Measurements from ENCODE around the gene AGO3.

AGO3 gene

DNA sequence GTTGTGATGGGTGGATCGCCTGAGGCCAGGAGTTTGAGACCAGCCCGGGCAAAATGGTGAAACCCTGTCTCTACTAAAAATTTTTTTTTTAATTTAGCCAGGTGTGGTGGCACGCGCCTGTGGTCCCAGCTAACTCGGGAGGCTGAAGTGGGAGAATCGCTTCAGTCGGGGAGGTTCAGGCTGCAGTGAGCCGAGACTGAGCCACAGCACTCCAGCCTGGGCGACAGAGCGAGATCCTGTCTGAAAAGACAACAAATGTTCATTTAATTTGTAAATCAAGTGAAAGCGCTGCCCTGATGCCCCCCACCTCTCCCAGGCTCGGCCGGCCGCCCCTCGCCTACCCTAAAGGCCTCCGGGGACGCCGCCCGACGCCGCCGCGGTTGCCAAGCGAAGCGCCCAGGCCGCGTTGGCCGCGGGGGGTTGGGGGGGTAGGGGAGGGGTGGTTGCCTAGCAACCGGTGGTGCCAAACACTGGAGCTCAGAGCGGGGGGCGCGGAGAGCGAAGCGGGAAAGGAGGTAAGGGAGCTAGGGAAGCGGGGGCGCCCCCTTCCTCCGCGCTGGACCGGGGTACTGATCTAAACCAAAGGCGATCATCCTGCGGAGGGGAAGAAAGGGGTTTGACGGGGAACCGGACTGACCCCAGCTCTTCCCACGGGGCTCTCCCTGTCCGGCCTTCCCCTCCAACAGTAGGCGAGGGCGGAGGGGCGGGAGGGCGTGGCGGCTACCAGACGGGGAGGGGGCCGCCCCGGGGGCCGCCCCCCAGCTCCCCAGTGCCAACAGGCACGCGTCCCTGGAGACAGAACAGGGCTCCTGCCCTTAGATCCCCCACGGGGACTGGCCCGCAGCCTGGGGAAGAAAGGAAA lies 153.0 kb downstream of the AGO3 start, which contains the start of gene TEKT2:
TSS of gene TEKT2 (plus strand) at position 460 of the 862 bp plus-strand sequence. CDS start 828 bp downstream, outside the sequence.
- DNase-seq (ENCODE audit: low spot score), result no peak

DNA sequence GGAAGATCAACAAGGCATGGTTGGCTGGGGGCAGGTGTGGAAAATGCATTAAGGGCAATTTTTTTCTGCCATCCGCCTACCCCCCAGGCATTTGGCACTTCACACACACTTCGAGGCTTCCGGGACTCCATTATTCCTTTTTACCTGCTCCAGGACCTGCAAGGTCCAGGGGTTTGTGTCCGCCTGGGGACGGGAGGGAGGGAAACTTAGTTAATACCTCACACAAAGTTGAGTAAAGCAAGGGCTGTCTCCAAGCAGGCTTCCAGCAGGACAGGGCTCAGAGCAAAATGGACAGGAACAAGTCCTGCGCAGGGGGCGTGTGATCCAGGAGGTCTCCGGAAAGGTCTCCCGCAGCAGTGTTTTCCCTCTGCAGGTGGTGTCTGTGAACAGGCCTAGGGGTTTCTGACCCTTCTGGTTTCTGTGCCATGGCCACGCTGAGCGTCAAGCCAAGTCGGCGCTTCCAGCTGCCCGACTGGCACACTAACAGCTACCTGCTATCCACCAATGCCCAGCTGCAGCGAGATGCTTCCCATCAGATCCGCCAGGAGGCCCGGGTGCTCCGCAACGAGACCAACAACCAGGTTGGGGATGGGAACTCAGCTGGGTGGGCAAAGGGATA lies 153.7 kb downstream of the AGO3 start:
- no peak for DNase-seq (ENCODE audit: low spot score)

DNA sequence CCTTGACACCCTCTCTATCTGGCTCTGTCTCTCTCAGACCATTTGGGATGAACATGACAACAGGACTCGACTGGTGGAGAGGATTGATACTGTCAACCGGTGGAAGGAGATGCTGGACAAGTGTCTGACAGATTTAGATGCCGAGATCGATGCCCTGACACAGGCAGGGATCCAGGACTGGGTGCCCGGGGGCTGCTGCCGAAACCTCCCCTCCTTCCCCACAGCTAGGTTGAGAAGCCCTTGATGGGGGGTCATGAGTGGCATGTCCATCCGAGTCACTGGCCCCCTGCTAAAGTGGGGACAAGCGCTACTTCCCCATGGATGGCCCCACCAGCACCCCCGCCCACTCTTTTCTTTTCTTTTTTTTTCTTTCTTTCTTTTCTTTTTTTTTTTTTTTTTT lies 154.2 kb downstream of the AGO3 start:
- no peak for DNase-seq (ENCODE audit: low spot score)

DNA sequence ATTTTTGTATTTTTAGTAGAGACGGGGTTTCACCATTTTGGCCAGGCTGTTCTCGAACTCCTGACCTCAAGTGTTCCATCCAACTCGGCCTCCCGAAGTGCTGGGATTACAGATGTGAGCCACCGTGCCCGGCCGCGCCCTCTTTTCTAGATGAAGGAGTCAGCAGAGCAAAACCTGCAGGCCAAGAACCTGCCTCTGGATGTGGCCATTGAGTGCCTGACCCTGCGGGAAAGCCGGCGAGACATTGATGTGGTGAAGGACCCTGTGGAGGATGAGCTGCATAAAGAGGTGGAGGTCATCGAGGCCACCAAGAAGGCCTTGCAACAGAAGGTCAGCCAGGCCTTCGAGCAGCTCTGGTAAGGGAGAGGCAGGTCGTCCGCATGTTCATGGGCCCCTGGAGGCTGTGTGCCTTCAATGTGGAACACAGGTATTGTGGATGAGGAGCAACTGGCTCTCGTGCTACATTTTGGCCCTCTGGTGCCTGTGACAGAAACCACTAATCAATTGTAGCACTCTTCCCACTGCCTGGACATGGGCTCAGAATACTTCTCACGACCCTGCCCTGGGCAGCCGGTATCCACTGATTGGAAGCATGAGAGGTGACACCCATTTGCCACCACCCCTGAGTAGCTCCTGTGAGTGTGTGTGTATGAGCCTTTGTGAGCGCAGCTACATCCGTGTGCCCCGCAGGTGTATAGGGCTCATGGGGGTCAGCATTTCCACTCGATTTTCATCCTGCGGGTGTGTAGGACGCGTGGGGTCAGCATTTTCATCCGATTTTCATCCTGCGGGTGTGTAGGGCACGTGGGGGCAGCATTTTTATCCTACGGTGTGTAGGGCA lies 155.0 kb downstream of the AGO3 start:
- DNase-seq (ENCODE audit: low spot score), result no peak

DNA sequence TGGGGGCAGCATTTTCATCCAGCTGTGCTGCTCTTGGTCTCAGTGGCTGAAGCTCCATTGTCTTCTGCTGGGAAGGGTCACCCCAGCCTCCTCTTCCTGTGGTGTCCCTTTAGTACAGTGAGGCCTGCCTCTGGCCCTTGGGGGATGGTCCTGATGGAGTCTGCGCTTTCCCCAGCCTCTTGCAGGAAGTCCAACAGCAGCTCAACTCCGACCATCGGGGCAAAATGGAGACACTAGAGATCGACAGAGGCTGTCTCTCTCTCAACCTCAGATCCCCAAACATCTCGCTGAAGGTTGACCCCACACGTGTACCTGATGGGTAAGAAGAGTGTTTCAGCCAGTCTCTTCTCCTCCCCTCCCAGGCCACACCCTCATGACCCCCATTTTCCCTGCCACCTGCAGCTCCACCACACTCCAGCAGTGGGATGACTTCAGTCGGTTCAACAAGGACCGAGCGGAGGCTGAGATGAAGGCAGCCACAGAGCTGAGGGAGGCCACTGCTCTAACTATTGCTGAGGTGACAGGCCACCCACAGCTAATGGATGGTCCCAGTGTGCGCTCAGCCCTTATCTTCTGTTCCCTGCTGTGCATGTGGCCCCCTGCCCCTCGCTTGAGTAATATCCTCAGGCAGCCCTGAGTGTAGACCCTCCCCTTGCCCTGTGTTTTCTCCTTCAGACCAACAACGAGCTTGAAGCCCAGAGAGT lies 155.8 kb downstream of the AGO3 start:
- no peak for DNase-seq (ENCODE audit: low spot score)

DNA sequence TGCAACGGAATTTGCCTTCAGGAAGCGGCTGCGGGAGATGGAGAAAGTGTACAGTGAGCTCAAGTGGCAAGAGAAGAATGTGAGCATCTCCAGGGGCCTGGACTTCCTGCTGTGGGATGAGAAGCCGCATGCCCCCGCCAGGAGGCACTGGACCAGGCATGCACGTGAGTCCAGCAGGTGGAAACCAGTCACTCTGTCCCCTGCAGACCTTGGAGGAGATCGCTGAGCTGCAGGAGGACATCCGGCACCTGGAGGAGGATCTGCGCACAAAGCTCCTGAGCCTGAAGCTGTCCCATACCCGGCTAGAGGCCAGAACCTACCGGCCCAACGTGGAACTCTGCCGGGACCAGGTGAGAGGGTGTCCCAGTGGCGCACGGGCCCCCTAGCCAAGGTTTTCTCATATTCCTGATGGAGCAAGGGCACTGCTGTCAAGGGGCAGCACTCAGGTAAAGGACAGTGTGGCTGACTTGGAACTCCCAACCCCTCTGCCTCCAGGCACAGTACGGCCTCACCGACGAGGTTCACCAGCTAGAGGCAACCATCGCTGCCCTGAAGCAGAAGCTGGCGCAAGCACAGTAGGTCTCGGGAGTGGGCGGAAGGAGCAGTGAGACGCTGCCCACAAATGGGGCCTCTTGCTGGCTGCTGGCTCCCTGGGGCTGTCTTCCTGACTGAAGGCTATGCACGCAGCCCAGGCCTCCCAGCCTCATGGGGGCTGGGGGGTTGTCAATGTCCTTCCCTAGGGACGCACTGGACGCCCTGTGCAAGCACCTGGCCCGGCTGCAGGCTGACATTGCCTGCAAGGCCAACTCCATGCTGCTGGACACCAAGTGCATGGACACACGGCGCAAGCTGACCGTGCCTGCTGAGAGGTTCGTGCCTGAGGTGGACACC lies 156.6 kb downstream of the AGO3 start:
- DNase-seq (ENCODE audit: low spot score), result no peak

DNA sequence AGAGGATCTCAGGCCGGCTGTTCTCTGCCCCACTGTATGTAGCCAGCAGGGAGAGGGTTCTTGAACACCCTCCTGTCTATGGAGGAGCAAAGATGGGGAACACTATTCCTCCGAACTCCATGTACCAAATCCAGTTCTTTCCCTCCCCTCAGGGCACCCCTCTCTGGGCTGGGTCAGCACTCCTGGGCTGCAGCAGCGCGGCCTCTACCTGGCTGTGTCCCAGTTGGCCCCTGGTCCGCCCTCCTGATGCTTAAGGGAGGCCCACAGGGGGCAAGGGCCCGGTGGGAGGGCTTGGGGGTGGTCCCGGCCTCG lies 157.3 kb downstream of the AGO3 start:
- DNase-seq (ENCODE audit: low spot score), result no peak

DNA sequence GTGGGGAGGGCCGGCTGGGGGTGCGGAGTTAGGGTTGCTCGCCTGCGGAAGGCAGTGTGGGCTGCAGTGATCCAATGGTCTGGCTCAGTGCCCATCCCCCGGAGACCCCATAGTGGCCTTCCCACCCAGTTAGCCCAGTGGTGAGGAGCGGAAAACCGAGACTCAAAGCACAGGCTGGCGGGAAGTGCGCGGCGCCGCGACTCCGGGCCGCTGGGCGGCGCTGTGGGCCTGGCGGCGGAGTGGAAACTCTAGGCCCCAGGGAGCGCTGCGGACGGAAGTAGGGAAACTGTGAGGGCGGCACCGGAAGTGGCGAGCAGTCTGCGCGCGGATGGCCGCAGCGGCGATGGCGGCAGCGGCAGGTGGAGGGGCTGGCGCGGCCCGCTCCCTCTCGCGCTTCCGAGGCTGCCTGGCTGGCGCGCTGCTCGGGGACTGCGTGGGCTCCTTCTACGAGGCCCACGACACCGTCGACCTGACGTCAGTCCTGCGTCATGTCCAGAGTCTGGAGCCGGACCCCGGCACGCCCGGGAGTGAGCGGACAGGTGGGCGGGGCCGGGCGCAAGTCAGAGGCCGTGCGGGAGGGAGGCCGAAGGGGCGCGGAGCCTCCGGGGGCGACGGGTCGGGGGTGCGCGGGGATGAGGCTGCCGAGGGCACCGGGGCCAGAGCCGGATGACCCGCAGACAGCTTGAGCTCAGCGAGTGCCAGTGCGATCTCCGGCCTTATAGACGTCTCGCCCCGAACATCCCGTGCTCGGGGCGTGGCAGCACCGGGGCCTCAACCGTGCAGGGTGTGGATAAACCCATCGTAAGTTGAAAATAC lies 157.9 kb downstream of the AGO3 start, which contains the start of gene ADPRS:
TSS of gene ADPRS (plus strand) at position 316 of the 816 bp plus-strand sequence. CDS start at position 329, 13 bp downstream.
- peak; percentile 85 for DNase-seq (ENCODE audit: low spot score)

DNA sequence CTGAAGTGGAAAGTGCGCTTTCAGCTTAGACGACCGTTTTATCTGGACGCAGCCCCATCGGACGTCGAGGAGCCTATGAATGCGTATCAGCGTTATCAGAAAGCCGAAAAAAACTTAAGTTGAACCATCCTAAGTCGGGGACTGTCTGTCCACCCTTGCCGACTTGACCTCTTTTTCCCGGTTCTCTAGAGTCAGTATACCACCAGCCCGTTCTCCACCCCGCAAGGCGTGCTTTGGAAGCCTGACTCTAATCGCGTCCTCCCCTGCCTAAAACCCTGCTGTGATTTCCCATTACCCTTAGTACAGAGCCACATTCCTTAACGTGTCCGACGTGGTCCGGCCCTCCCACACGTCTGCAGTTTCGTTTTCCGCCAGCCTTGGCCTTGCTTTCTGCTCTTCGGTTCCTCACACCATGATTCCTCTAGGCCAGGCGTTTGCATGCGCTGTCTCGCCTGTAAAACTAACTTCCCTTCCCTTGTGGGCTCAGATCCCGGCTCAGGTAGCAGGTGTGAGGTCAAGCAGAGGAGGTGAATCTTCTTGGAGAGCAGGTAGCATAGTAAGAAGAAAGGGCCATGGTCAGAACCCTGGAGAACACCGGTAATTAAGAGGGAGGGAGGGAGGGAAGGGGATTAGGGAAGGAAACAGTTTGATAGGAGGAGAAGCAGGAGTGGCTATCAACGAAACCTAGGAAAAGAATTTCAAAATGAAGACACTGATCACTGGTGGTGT lies 158.7 kb downstream of the AGO3 start:
- no peak for DNase-seq (ENCODE audit: low spot score)

DNA sequence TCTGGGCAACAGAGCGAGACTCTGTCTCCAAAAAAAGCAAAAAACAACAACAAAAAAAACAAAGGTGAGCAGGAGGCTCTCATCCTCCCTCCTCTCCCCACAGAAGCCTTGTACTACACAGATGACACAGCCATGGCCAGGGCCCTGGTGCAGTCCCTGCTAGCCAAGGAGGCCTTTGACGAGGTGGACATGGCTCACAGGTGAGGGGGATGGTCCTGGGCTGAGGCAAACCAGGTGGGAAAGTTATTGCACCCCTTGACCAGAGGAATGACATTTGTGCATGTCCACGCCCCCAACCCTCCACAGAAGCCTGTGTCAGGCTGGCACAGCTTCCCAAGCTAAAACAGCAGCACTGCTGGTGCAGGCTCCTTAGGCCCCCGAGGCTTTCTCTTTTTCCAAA lies 160.2 kb downstream of the AGO3 start:
- DNase-seq (ENCODE audit: low spot score), result no peak

DNA sequence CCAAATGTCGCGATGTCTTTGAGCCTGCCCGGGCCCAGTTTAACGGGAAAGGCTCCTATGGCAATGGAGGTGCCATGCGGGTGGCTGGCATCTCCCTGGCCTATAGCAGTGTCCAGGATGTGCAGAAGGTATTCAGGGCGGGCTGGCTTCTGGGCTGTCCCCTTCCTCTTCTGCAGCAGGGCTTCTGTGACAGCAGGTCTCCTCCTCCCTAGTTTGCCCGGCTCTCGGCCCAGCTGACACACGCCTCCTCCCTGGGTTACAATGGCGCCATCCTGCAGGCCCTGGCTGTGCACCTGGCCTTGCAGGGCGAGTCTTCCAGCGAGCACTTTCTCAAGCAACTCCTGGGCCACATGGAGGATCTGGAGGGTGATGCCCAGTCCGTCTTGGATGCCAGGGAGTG lies 160.8 kb downstream of the AGO3 start:
- no peak for DNase-seq (ENCODE audit: low spot score)

DNA sequence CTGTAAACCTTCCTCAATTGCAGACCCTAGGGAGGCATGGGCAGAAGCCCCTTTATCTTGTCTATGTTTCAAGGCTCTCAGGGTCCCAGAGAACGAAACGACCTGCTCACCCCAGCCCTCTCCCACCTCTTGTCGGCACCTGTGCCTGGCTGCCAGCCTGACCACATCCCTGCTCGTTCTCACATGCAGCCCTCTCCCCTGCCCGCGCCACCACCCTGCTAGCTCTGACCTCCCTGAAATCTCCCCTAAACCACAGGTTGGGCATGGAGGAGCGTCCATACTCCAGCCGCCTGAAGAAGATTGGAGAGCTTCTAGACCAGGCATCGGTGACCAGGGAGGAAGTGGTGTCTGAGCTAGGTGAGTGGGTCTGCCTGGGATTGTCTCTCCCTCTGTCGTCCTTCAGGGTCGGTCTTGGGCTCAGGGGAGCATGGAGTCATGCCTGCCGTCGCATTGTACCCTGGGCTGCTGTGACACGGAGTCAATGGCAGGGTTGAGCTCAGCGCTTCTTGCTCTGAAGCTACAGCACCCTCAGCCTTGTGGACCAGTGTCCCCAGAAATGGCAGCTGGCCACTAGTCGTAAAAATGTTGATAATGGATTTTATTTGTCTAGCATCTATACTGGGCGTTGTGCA lies 161.4 kb downstream of the AGO3 start:
- DNase-seq (ENCODE audit: low spot score), result no peak

DNA sequence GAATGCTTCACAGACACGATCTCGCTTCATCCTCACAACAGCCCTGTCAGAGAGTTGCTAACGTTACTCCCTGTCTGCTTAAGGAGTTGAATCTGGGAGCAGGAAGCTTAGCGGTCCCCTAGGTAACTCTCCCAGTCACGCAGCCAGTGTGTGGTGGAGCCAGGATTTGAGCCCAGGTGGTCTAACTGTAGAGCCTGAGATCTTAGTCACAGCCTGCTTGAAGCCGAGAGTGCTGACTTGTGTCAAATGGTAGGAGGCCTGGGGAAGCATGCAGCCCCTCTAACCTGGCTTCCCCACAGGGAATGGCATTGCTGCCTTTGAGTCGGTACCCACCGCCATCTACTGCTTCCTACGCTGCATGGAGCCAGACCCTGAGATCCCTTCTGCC lies 161.9 kb downstream of the AGO3 start:
- no peak for DNase-seq (ENCODE audit: low spot score)

DNA sequence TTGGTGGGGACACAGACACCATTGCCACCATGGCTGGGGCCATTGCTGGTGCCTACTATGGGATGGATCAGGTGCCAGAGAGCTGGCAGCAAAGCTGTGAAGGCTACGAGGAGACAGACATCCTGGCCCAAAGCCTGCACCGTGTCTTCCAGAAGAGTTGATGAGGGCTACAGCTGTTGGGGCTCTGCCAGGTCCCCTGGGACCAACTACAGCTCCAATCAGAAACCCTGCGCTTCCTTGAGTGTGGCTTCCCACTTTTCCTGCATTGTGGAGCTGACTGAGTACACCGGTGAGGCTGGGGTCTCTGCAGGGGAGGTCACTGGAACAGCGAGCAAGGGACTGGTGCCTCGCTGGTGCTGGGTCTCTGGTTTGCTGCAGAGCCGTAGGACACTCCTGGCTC lies 162.3 kb downstream of the AGO3 start:
- no peak for DNase-seq (ENCODE audit: low spot score)

DNA sequence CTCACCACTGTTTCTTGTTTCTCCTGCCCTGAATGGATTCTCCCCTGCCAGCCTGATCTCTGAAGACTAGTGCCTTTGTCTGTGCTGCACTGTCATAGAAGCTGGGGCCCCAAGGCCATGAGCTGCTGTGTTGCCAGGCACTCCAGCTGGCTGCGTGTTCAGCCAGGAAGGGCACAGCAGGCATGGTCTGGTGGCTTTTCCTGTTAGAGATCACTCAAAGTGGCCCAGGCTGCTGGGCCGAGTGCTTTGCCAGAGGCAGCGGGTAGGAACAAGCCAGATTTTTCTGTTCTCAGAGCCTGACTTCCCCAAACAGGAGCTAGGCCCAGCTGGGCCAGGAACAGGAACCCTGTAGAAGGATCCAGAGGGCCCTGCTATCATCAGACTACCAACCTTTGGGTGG lies 163.0 kb downstream of the AGO3 start:
- peak; percentile 94 for DNase-seq (ENCODE audit: low spot score)

DNA sequence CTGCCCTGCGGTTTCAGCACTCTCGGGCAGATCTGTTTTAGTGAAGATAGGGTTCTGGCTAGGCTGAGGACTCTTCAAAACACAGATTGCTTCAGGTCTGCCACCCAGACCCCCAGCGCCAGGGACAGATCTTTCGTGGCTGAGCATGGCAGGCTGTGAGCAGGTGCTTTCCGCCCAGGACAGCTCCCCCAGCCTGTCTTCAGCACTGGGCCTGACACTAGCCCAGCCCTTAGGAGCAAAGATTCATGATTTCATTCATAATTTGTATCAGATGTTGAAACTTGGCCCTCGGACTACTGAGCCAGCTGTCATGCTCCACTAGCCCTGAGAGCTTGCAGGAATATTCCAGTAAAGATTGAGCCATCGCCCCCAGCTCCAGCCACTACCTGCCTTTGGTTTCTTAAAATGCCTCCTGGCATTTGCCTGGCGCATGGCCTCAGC lies 163.7 kb downstream of the AGO3 start:
- DNase-seq (ENCODE audit: low spot score), result no peak

DNA sequence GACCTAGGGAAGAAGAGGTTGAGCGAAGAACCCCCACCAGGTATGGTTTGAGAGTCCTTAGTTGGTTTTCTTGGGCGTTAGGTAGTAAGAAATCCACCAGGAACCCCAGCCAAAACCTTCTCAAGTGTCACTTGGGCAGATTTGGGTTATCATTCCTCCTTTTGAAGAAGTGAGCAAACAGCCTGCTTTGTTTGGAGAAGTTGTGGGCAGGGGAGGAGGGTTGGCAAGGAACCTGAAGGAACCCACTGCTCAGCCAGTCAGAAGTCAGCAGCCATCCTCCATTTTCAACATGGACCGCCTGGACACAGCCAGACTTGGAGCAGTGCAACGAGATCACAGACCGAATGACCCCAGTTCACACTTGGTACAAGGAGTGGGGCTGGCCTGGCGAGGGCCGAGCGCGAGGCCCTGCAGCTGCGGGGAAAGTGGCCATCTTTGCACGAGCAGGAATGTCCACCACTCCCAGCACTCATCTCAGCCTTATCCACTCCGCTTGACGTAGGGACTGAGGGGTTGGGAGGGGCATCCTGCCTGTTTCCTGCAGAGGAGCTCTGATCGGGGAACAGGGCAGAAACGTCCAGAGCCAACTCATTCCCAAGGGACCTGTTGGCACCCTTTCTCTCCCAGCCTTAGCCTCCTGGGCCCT lies 165.0 kb downstream of the AGO3 start:
- DNase-seq (ENCODE audit: low spot score), result no peak
